ENCODE data around the gene TMEM178B. TPM values are rescaled to one million over a fixed set of nuclear protein-coding genes. Genes with fewer than 3 reads are reported as not detected.
"Not testable (repeated sequence)": the region's sequence is repeated elsewhere in the genome, so short reads cannot be mapped to it uniquely, and the experiment has no call there.

The TMEM178B gene
- total RNA-seq: 1 to 10 TPM; 1.7 TPM

DNA sequence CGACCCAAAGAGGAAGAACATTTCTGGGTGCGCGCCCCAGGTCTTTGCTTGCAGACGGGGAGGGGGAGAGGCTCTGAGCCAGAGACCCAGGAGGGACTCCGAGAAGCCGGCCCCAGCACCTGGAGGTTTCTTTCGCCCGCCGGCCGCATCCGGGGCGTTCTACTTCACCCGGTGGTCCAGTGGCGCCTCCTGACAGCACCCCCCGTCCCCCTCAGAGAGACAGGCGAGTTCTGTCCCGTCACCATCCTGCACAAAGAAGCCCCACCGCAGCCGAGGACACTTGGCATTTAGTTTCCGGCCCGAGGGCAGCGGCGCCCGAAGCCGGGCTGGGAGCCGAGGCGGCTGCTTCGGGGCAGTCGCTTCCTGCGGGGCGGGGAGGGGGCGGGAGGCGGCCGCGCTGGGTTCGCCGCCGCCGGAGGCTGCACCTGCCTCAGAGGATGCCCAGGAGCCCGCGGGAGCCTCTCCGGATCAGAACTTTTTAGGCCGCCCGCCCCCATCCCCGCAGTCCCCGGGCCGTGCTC lies at the start of gene TMEM178B:
Gene TMEM178B (plus strand): TSS at position 424 of the 521 bp plus-strand sequence.
- H3K27me3 Mint-ChIP-seq: peaks cover 45% of the 10 kb centered on the region
- H3K27ac Mint-ChIP-seq: no peak within 1 kb of the TSS
- peaks cover 23% of the 10 kb centered on the region for H3K4me1 Mint-ChIP-seq
- no peaks in the 10 kb centered on the region for H3K36me3 Mint-ChIP-seq (ENCODE audit: low read depth)
- peak within 1 kb of the TSS; percentile 69 for H3K4me3 Mint-ChIP-seq
- no peaks in the 10 kb centered on the region for H3K9me3 Mint-ChIP-seq
- ChIA-PET CTCF (no interaction called here), POLR2A (interaction anchor here (2.3 kb wide), 1 partner anchor 664 kb away, joined by 7 read pairs; the partner anchor contains the start of gene SSBP1)
- peak; percentile 44 for DNase-seq

DNA sequence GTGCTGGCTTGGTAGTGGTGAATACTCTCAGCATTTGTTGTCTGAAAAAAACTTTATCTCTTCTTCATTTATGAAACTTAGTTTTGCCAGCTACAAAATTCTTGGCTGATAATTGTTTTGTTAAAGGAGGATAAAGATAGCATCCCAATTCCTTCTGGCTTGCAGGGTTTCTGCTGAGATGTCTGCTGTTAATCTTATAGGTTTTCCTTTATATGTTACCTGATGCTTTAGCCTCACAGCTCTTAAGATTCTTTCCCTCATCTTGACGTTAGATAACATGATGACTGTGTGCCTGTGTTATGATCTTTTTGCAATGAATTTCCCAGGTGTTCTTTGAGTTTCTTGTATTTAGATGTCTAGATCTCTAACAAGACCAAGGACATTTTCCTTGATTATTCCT lies 49.2 kb upstream of the TMEM178B start:
- Mint-ChIP-seq H3K9me3 (peaks cover 34% of the 10 kb centered on the region), H3K27me3 (peaks cover 26% of the 10 kb centered on the region), H3K36me3 (ENCODE audit: low read depth) (peaks cover 26% of the 10 kb centered on the region), H3K4me1 (peaks cover 18% of the 10 kb centered on the region), H3K4me3 (no peak overlapping the region), H3K27ac (no peak overlapping the region)
- DNase-seq: no peak
- ChIA-PET POLR2A (no interaction called here), CTCF (interaction anchor here (1.4 kb wide), 1 partner anchor 9 kb away, joined by 4 read pairs; the partner anchor contains the start of gene MRPS33)

DNA sequence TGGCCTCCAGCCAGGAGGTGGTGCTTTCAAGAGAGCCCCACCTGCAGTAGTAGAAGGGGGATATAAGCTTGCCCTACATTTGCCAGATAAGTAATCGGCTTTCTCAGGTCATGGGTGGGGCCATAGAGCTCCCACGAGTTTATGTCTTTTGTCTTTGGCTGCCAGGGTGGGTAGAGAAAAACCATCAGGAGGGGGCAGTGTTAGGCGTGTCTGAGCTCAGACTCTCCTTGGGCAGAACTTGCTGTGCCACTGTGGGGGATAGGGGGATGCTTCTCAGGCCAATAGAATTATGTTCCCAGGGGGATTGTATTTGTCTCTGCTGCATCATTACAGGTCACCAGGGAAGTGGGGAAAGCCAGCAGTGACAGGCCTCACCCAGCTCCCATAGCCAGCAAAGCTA lies 46.8 kb upstream of the TMEM178B start:
- H3K4me3 Mint-ChIP-seq: no peak overlapping the region
- CTCF ChIA-PET: interaction anchor here (0.9 kb wide), 1 partner anchor 48 kb away, joined by 3 read pairs; no protein-coding TSS in a partner anchor
- H3K27ac Mint-ChIP-seq: no peak overlapping the region
- H3K27me3 Mint-ChIP-seq: peaks cover 23% of the 10 kb centered on the region
- no peak for DNase-seq
- peaks cover 18% of the 10 kb centered on the region for H3K4me1 Mint-ChIP-seq
- peaks cover 34% of the 10 kb centered on the region for H3K9me3 Mint-ChIP-seq
- POLR2A ChIA-PET: interaction anchor here (1.1 to 1.3 kb wide), 2 partner anchors 12 to 13 kb away, joined by 4 to 8 read pairs; partner anchors contain the start of gene MRPS33
- H3K36me3 Mint-ChIP-seq (ENCODE audit: low read depth): peaks cover 26% of the 10 kb centered on the region

DNA sequence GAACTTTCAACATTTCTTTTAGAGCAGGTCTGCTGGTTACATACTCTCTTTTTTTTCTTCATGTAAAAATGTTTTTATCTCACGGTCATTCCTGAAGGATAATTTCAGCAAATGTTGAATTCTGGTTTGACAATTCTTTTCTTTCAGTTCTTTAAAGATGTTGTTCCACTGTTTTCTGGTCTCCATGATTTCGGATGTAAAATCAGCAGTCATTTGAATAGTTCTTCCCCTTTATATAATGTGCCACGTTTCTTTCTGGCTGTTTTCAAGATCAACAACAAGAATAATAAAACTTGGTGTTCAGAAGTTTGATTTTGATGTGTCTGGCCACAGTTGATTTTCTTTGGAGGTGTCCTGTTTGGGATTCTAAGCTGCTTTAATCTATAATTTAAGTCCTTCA lies 45.1 kb upstream of the TMEM178B start:
- Mint-ChIP-seq H3K4me1 (peaks cover 4% of the 10 kb centered on the region), H3K27me3 (peaks cover 17% of the 10 kb centered on the region), H3K9me3 (peaks cover 30% of the 10 kb centered on the region), H3K36me3 (ENCODE audit: low read depth) (peaks cover 18% of the 10 kb centered on the region), H3K27ac (no peak overlapping the region), H3K4me3 (no peak overlapping the region)
- POLR2A ChIA-PET: no interaction called here
- DNase-seq: no peak
- CTCF ChIA-PET: no interaction called here

DNA sequence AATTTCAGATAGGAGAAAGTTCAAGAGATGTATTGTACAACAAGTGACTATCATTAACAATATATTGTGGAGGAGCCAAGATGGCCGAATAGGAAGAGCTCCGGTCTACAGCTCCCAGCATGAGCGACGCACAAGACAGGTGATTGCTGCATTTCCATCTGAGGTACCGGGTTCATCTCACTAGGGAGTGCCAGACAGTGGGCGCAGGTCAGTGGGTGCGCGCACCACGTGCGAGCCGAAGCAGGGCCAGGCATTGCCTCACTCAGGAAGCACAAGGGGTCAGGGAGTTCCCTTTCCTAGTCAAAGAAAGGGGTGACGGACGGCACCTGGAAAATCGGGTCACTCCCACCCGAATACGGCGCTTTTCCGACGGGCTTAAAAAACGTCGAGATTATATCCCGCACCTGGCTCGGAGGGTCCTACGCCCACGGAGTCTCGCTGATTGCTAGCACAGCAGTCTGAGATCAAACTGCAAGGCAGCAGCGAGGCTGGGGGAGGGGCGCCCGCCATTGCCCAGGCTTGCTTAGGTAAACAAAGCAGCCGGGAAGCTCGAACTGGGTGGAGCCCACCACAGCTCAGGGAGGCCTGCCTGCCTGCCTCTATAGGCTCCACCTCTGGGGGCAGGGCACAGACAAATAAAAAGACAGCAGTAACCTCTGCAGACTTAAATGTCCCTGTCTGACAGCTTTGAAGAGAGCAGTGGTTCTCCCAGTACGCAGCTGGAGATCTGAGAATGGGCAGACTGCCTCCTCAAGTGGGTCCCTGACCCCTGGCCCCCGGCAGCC lies 41.1 kb upstream of the TMEM178B start:
- POLR2A ChIA-PET; H3K9me3 Mint-ChIP-seq; DNase-seq; H3K27ac Mint-ChIP-seq; H3K4me1 Mint-ChIP-seq; H3K36me3 Mint-ChIP-seq (ENCODE audit: low read depth); H3K4me3 Mint-ChIP-seq; CTCF ChIA-PET: not testable (repeated sequence)
- H3K27me3 Mint-ChIP-seq: peaks cover 21% of the 10 kb centered on the region

DNA sequence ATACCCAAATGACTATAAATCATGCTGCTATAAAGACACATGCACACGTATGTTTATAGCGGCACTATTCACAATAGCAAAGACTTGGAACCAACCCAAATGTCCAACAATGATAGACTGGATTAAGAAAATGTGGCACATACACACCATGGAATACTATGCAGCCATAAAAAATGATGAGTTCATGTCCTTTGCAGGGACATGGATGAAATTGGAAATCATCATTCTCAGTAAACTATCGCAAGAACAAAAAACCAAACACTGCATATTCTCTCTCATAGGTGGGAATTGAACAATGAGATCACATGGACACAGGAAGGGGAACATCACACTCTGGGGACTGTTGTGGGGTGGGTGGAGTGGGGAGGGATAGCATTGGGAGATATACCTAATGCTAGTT lies 35.8 kb upstream of the TMEM178B start:
- H3K4me1 Mint-ChIP-seq; CTCF ChIA-PET; H3K36me3 Mint-ChIP-seq (ENCODE audit: low read depth); H3K27ac Mint-ChIP-seq; H3K9me3 Mint-ChIP-seq; POLR2A ChIA-PET; H3K4me3 Mint-ChIP-seq; DNase-seq: not testable (repeated sequence)
- peaks cover 16% of the 10 kb centered on the region for H3K27me3 Mint-ChIP-seq

DNA sequence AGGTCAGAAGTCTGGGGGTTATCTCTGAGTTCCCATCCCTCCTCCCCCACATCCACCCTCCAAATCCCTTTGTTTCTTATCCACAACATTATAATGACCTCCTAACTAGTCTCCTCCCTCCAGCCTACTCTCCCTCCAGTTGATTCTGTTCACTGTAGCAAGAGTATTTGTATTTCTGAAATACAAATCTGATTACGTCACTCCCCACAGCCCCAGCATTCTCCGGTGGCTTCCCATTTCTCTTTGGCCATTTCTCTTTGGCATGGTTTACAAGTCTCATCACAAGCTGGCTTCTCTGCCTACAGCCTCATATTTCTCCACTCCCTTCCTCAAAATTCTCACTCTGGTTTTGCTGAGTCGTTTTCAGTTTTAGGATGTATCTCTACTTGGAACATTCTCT lies 34.5 kb upstream of the TMEM178B start:
- CTCF ChIA-PET: interaction anchor here (0.6 kb wide), 1 partner anchor 559 kb away, joined by 3 read pairs; no protein-coding TSS in a partner anchor
- POLR2A ChIA-PET: no interaction called here

DNA sequence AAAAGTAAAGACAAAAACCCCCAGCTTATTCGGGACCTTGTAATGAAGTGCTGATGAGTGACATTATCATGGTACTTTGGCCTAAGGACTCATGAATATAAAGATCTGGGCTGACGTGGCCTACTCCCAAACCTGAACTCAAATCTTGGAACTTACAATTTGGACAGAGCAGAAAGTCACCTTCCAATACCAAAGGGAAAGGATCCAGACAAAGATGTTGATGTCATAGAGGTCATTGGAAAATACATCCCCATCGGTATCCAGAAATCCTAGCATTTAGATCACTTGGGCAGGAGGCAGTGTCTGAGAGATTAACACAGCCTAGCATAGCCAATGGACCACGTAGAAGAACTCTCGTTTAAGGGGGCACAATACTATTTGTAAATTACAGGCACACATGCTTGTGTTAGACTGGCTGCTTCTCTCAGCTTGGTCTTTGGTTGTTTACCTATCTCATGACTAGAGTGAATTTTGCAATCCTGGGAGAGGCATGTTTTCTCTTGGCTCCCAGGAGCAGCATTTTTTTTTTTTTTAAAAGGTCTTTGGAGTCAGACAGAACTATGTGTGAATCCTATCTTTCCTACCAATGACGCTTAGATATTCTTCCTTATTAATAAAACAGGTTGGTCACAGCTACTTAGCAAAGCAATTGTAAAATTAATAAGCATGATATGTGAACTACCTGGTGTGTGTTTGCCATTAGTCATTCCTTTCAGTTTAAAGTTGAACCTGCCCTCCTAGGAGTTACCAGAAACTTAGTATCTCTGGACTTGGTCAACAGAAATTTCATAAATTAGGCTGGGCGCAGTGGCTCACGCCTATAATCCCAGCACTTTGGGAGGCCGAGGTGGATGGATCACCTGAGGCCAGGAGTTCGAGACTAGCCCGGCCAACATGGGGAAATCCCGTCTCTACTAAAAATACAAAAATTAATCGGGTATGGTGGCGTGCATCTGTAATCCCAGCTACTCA lies 31.4 kb upstream of the TMEM178B start:
- H3K36me3 Mint-ChIP-seq (ENCODE audit: low read depth): no peaks in the 10 kb centered on the region
- no peaks in the 10 kb centered on the region for H3K4me1 Mint-ChIP-seq
- H3K9me3 Mint-ChIP-seq: peaks cover 3% of the 10 kb centered on the region
- no peak overlapping the region for H3K4me3 Mint-ChIP-seq
- H3K27me3 Mint-ChIP-seq: peaks cover 18% of the 10 kb centered on the region
- CTCF ChIA-PET: no interaction called here
- POLR2A ChIA-PET: no interaction called here
- H3K27ac Mint-ChIP-seq: no peak overlapping the region
- no peak for DNase-seq

More for the DNA sequence above, 34.5 kb upstream of the TMEM178B start:
- no peaks in the 10 kb centered on the region for H3K9me3 Mint-ChIP-seq
- no peaks in the 10 kb centered on the region for H3K4me1 Mint-ChIP-seq
- H3K4me3 Mint-ChIP-seq: no peak overlapping the region
- no peak overlapping the region for H3K27ac Mint-ChIP-seq
- no peak for DNase-seq
- peaks cover 14% of the 10 kb centered on the region for H3K27me3 Mint-ChIP-seq
- H3K36me3 Mint-ChIP-seq (ENCODE audit: low read depth): no peaks in the 10 kb centered on the region

DNA sequence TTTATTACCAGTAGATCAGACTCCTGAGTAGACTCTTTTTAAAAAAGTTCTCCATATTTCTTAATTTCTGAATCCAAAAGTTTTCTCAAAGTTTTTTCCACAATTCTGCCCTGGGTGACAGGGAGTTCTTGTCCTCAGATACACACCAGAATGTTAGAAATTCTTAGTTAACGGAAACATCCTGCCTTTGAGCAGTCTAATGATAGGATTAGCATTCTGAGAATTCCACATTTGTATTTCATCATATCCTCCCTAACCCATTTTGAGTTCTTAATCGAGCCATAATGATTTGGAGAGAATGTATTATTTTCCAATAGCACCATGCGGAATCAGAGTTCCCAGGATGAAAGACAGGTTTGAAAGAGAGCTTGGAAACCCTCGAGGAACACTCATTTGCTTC lies 30.2 kb upstream of the TMEM178B start:
- POLR2A ChIA-PET: no interaction called here
- H3K27me3 Mint-ChIP-seq: peaks cover 18% of the 10 kb centered on the region
- H3K4me1 Mint-ChIP-seq: no peaks in the 10 kb centered on the region
- DNase-seq: no peak
- peaks cover 3% of the 10 kb centered on the region for H3K9me3 Mint-ChIP-seq
- H3K27ac Mint-ChIP-seq: no peak overlapping the region
- no peak overlapping the region for H3K4me3 Mint-ChIP-seq
- CTCF ChIA-PET: no interaction called here
- H3K36me3 Mint-ChIP-seq (ENCODE audit: low read depth): no peaks in the 10 kb centered on the region

DNA sequence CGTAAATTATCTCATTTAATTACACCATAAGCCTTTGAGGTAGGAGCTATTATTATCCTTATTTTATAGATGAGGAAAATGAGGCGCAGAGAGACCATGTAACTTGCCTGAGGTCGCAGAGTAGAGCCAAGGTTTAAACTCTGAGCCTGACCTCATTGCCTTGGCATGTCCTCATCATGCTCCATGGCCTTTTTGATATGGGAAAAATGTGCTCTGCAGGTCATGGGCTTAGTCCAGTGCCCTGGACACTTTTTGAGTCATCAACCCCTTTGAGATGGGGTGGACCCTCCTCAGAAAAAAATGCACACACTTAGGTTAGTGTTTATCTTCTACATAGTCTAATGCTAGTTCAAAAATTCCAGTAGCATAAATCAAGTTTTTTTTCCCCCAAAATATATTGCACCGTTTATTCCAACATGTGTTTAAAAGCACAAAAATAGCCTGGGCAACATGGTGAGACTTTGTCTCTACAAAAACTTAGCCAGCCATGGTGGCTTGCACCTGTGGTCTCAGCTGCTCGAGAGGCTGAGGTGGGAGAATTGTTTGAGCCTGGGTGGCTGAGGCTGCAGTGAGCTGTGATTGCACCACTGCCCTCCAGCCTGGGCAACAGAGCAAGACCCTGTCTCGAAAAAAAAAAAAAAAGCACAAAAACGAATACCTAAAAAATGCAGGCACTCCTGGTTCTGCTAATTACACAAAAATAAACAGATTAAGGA lies 28.6 kb upstream of the TMEM178B start:
- Mint-ChIP-seq H3K4me3 (no peak overlapping the region), H3K27ac (no peak overlapping the region), H3K27me3 (peaks cover 13% of the 10 kb centered on the region), H3K9me3 (peaks cover 3% of the 10 kb centered on the region), H3K4me1 (no peaks in the 10 kb centered on the region), H3K36me3 (ENCODE audit: low read depth) (no peaks in the 10 kb centered on the region)
- ChIA-PET POLR2A (no interaction called here), CTCF (no interaction called here)
- DNase-seq: no peak

DNA sequence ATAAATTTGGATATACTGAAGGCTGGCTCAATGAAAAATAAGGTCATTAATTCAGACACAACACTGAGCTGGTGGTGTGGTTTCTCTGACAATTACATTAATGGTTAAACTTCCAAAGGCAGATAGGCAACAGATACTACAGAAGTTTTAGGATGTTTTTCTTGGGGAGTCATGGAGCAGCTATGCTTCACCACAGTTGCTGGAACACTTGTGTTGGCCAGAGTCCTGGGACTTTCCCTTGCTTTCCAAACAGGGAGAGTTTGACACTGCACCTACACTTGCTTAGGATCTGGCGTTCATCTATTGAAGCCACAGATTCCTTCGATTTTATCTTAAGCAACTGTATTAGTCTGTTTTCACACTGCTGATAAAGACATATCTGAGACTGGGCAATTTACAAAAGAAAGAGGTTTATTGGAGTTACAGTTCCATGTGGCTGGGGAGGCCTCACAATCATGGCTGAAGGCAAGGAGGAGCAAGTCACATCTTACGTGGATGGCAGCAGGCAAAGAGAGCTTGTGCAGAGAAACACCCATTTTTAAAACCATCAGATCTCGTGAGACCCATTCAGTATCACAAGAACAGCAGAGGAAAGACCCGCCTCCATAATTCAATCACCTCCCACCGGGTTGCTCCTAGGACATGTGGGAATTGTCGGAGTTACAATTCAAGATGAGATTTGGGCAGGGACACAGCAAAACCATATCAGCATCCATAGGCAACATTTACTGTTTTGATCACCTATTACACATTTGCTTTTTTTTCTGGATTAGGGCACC lies 27.8 kb upstream of the TMEM178B start:
- POLR2A ChIA-PET: no interaction called here
- CTCF ChIA-PET: no interaction called here
- Mint-ChIP-seq H3K27me3 (peaks cover 12% of the 10 kb centered on the region), H3K36me3 (ENCODE audit: low read depth) (no peaks in the 10 kb centered on the region), H3K9me3 (peaks cover 3% of the 10 kb centered on the region), H3K4me1 (no peaks in the 10 kb centered on the region), H3K27ac (no peak overlapping the region), H3K4me3 (no peak overlapping the region)
- DNase-seq: no peak

DNA sequence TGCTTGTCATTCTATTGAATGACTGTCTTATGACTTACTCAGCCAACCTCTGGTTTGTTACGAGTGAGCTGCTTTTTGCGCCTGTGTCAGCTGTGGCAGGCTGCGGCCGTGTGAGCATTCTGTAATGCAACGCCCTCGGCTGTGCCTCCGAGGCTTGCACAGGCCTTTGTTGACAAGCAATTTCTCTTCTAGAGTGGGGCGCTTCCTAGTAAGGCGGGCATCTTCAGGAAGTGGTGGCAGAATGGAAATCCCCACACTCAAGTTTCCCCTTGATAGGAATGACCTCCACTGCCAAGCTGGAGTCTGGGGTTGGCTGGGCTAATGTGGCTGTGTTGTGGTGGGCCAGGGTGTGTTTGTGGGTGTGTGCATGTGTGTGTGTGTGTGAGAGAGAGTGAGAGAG lies 20.2 kb upstream of the TMEM178B start:
- peak; percentile 78 for DNase-seq
- Mint-ChIP-seq H3K36me3 (ENCODE audit: low read depth) (no peaks in the 10 kb centered on the region), H3K27ac (peak overlapping the region; percentile 83), H3K4me1 (peaks cover 30% of the 10 kb centered on the region), H3K9me3 (no peaks in the 10 kb centered on the region), H3K27me3 (peaks cover 7% of the 10 kb centered on the region), H3K4me3 (peak overlapping the region; percentile 22)
- POLR2A ChIA-PET: interaction anchor here (1.1 to 1.2 kb wide), 3 partner anchors 18 to 40 kb away, joined by 3 to 7 read pairs (median 4); partner anchors contain the start of gene MRPS33
- CTCF ChIA-PET: interaction anchor here (1.1 kb wide), 1 partner anchor 39 kb away, joined by 7 read pairs; the partner anchor contains the start of gene MRPS33
